ENCODE measurements around the gene LLGL2. TPM values are rescaled to one million over a fixed set of nuclear protein-coding genes. Genes with fewer than 3 reads are reported as not detected.

The LLGL2 gene
- total RNA-seq, 1 experiment from 2014 or later = 19.8 TPM

DNA sequence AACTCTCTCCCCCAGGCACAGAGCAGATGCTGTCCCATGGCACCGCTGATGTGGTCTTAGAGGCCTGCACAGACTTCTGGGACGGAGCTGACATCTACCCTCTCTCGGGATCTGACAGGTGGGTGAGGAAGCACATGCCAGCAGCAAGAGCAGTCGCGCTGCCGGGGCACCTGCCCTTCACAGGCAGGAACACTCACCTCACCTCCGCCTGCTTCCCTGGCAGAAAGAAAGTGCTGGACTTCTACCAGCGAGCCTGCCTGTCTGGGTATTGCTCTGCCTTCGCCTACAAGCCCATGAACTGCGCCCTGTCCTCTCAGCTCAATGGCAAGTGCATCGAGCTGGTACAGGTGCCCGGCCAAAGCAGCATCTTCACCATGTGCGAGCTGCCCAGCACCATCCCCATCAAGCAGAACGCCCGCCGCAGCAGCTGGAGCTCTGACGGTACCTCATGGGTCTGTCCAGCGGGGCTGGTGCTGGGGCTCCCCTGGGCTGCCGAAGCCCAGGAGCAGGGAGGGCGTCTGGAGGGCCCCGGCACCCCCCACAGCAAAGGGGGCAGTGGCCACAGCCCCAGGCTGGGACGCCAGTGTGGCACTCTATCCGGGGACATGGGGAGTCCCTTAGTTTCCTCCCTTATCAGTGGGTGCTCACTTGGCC is 31.9 kb upstream of the LLGL2 start:
- no peak overlapping the region for H3K4me3 Mint-ChIP-seq (ENCODE audit: unreplicated experiment)
- no peak overlapping the region for H3K27ac Mint-ChIP-seq (ENCODE audit: low read depth, unreplicated experiment)
- no peaks in the 10 kb centered on the region for H3K4me1 Mint-ChIP-seq (ENCODE audit: insufficient read depth, unreplicated experiment)
- intact Hi-C loops (cut with micrococcal nuclease) = no loop called here
- BruUV-seq (replicated peaks) = no TSS peak
- no peaks in the 10 kb centered on the region for H3K9me3 Mint-ChIP-seq (ENCODE audit: unreplicated experiment)
- TF ChIP-seq, protein P1, sequence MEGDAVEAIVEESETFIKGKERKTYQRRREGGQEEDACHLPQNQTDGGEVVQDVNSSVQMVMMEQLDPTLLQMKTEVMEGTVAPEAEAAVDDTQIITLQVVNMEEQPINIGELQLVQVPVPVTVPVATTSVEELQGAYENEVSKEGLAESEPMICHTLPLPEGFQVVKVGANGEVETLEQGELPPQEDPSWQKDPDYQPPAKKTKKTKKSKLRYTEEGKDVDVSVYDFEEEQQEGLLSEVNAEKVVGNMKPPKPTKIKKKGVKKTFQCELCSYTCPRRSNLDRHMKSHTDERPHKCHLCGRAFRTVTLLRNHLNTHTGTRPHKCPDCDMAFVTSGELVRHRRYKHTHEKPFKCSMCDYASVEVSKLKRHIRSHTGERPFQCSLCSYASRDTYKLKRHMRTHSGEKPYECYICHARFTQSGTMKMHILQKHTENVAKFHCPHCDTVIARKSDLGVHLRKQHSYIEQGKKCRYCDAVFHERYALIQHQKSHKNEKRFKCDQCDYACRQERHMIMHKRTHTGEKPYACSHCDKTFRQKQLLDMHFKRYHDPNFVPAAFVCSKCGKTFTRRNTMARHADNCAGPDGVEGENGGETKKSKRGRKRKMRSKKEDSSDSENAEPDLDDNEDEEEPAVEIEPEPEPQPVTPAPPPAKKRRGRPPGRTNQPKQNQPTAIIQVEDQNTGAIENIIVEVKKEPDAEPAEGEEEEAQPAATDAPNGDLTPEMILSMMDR (IDR thresholded peaks at IDR 0.05; ENCODE audit: unreplicated experiment) = no peak
- H3K36me3 Mint-ChIP-seq (ENCODE audit: insufficient read depth, unreplicated experiment) = peaks cover 33% of the 10 kb centered on the region
- CTCF ChIA-PET = interaction anchor here (0.6 kb wide), 1 partner anchor 10 kb away, joined by 3 read pairs; no protein-coding TSS in a partner anchor
- H3K27me3 Mint-ChIP-seq (ENCODE audit: insufficient read depth, unreplicated experiment) = no peaks in the 10 kb centered on the region
- DNase-seq (ENCODE audit: unreplicated experiment) = no peak
- POLR2A ChIA-PET = no interaction called here

DNA sequence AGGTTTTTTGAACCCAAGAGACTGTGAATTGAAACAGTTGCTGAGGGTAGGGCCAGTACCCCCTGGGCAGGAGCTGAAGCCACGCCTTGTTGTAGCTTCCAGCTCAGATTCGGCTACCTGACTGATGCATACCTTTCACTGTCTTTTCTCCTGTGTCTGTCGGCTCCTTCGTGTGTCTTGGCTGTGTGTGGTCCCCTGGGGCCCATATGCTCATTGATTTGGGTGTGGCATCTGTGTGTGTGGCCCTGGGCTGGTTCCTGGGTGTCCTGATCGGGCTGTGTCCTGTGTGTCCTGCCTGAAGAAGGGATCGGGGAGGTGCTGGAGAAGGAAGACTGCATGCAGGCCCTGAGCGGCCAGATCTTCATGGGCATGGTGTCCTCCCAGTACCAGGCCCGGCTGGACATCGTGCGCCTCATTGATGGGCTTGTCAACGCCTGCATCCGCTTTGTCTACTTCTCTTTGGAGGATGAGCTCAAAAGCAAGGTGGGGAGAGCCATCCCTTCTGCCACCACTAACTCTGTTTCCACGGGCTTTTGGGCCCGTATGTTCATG is 31.1 kb upstream of the LLGL2 start:
- intact Hi-C loops (cut with micrococcal nuclease) = no loop called here

DNA sequence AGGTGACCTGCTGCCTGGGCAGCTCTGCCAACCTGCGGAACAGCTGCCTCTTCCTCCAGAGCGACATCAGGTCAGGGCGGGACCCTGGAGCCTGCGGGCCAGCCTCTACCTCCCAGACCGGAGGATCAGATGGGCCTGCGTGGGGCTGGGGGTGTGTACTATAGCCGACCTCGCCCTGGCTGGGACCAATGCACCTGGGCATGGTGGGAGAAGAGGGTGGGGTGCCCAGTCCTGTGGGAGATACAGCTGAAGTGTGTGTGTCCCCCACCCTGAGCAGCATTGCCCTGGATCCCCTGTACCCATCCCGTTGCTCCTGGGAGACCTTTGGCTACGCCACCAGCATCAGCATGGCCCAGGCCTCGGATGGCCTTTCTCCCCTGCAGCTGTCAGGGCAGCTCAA is 29.5 kb upstream of the LLGL2 start:
- TF ChIP-seq, protein P1 (IDR thresholded peaks at IDR 0.05; ENCODE audit: unreplicated experiment) = no peak
- H3K36me3 Mint-ChIP-seq (ENCODE audit: insufficient read depth, unreplicated experiment) = peaks cover 34% of the 10 kb centered on the region
- BruUV-seq (replicated peaks) = no TSS peak
- CTCF ChIA-PET = no interaction called here
- H3K27ac Mint-ChIP-seq (ENCODE audit: low read depth, unreplicated experiment) = no peak overlapping the region
- POLR2A ChIA-PET = no interaction called here
- intact Hi-C loops (cut with micrococcal nuclease) = no loop called here
- no peaks in the 10 kb centered on the region for H3K4me1 Mint-ChIP-seq (ENCODE audit: insufficient read depth, unreplicated experiment)
- no peak overlapping the region for H3K4me3 Mint-ChIP-seq (ENCODE audit: unreplicated experiment)
- no peaks in the 10 kb centered on the region for H3K9me3 Mint-ChIP-seq (ENCODE audit: unreplicated experiment)
- DNase-seq (ENCODE audit: unreplicated experiment) = no peak
- no peaks in the 10 kb centered on the region for H3K27me3 Mint-ChIP-seq (ENCODE audit: insufficient read depth, unreplicated experiment)

More for the DNA sequence above, 31.1 kb upstream of the LLGL2 start:
- Mint-ChIP-seq H3K9me3 (ENCODE audit: unreplicated experiment) (no peaks in the 10 kb centered on the region), H3K4me3 (ENCODE audit: unreplicated experiment) (no peak overlapping the region), H3K4me1 (ENCODE audit: insufficient read depth, unreplicated experiment) (no peaks in the 10 kb centered on the region), H3K36me3 (ENCODE audit: insufficient read depth, unreplicated experiment) (peaks cover 34% of the 10 kb centered on the region), H3K27me3 (ENCODE audit: insufficient read depth, unreplicated experiment) (no peaks in the 10 kb centered on the region), H3K27ac (ENCODE audit: low read depth, unreplicated experiment) (no peak overlapping the region)
- CTCF ChIA-PET = interaction anchor here (0.9 kb wide), 1 partner anchor 22 kb away, joined by 3 read pairs; the partner anchor contains the start of gene TSEN54
- no TSS peak for BruUV-seq (replicated peaks)
- POLR2A ChIA-PET = no interaction called here
- TF ChIP-seq, protein P1 (IDR thresholded peaks at IDR 0.05; ENCODE audit: unreplicated experiment) = no peak
- no peak for DNase-seq (ENCODE audit: unreplicated experiment)

DNA sequence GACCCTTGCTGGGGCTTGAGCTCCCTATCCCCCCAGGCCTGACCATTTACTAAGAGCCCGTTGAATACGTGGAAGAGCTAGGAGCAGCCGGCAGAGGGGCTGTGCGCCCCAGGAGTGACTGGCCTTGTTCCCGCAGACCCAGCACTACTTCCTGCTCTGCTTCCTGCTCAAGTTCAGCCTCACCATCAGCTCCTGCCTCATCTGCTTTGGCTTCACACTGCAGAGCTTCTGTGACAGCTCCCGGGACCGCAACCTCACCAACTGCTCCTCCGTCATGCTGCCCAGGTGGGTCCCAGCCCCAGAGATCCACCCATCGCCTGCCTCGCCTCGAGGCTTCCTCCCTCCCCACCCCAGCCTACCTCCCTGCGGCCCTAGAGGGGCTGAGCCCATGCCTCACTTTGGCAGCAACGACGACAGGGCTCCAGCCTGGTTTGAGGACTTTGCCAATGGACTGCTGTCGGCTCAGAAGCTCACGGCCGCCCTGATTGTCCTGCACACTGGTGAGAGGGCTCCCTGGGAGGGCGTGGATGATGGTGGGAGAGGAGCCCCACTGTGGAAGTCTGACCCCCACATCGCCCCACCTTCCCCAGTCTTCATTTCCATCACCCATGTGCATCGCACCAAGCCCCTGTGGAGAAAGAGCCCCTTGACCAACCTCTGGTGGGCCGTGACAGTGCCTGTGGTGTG is 27.3 kb upstream of the LLGL2 start:
- H3K27me3 Mint-ChIP-seq (ENCODE audit: insufficient read depth, unreplicated experiment) = no peaks in the 10 kb centered on the region
- no peak overlapping the region for H3K4me3 Mint-ChIP-seq (ENCODE audit: unreplicated experiment)
- H3K9me3 Mint-ChIP-seq (ENCODE audit: unreplicated experiment) = no peaks in the 10 kb centered on the region
- peaks cover 38% of the 10 kb centered on the region for H3K36me3 Mint-ChIP-seq (ENCODE audit: insufficient read depth, unreplicated experiment)
- TF ChIP-seq, protein P1 (IDR thresholded peaks at IDR 0.05; ENCODE audit: unreplicated experiment) = no peak
- intact Hi-C loops (cut with micrococcal nuclease) = no loop called here
- CTCF ChIA-PET = no interaction called here
- H3K4me1 Mint-ChIP-seq (ENCODE audit: insufficient read depth, unreplicated experiment) = no peaks in the 10 kb centered on the region
- H3K27ac Mint-ChIP-seq (ENCODE audit: low read depth, unreplicated experiment) = no peak overlapping the region
- BruUV-seq (replicated peaks) = no TSS peak
- DNase-seq (ENCODE audit: unreplicated experiment) = no peak
- POLR2A ChIA-PET = interaction anchor here (1.0 kb wide), 1 partner anchor 40 kb away, joined by 6 read pairs; no protein-coding TSS in a partner anchor
